SK-N-SH treated with all-trans-retinoic acid at 6 μM for 48 hours (cell line): ENCODE measurements around the gene ZBTB24.

Source experiments
- CSRNP3 ChIP-seq: fragments of 250-450 bp; sonication (Bioruptor Pico); IDR thresholded peaks from 2 replicates; pipeline ENCODE4 v1.5.1; 2021; ENCODE audit warnings: mild to moderate bottlenecking, moderate library complexity
- ISL1 ChIP-seq: fragments of 250-450 bp; sonication (Bioruptor Pico); IDR thresholded peaks from 2 replicates; pipeline ENCODE4 v2.1.2; 2022; ENCODE audit warnings: mild to moderate bottlenecking, moderate library complexity
- PATZ1 ChIP-seq: fragments of 250-450 bp; sonication (Bioruptor Pico); IDR thresholded peaks from 2 replicates; pipeline ENCODE4 v1.8.0; 2020; ENCODE audit warnings: mild to moderate bottlenecking, moderate library complexity, borderline replicate concordance
- ZFP30 ChIP-seq: fragments of 450-650 bp; formaldehyde crosslinking; IDR thresholded peaks from 2 replicates; pipeline ENCODE4 v1.5.0; 2022; ENCODE audit warnings: mild to moderate bottlenecking, moderate library complexity
- ZNF8 ChIP-seq: fragments of 450-650 bp; formaldehyde crosslinking; IDR thresholded peaks from 2 replicates; pipeline ENCODE4 v1.5.0; 2020; ENCODE audit warnings: mild to moderate bottlenecking, moderate library complexity

GRCh38 chr6:109477725-109478124 is 5.3 kb downstream of the ZBTB24 start:
- no peak for TF ChIP-seq ZNF8 (CRISPR knock-in tag)
- no peak for TF ChIP-seq PATZ1 (CRISPR knock-in tag)
- no peak for TF ChIP-seq CSRNP3 (CRISPR knock-in tag)
- TF ChIP-seq ISL1 = no peak
- no peak for TF ChIP-seq ZFP30 (CRISPR knock-in tag)
